ENCODE results near the gene SKA1. TPM values are rescaled to one million over a fixed set of nuclear protein-coding genes. Genes with fewer than 3 reads are reported as not detected.

Gene SKA1
- total RNA-seq, 1 donor from 2014 or later, result 2.0 TPM

- Mint-ChIP-seq H3K27ac (ENCODE audit: unreplicated experiment) (no peak overlapping the region), H3K9me3 (ENCODE audit: unreplicated experiment) (no peaks in the 10 kb centered on the region), H3K27me3 (ENCODE audit: unreplicated experiment) (peaks cover 1% of the 10 kb centered on the region), H3K4me3 (ENCODE audit: unreplicated experiment) (no peak overlapping the region), H3K36me3 (ENCODE audit: unreplicated experiment) (no peaks in the 10 kb centered on the region), H3K4me1 (ENCODE audit: low read depth, unreplicated experiment) (no peaks in the 10 kb centered on the region)
- no peak for TF ChIP-seq CTCF (IDR thresholded peaks at IDR 0.05; ENCODE audit: partially characterized antibody, unreplicated experiment)
- DNase-seq, result no peak
These were observed 36.7 kb upstream of the SKA1 start for GRCh38 chr18:50338122-50338521.

GRCh38 chr18:50338715-50339114 lies 36.1 kb upstream of the SKA1 start:
- Mint-ChIP-seq H3K27ac (ENCODE audit: unreplicated experiment) (no peak overlapping the region), H3K9me3 (ENCODE audit: unreplicated experiment) (no peaks in the 10 kb centered on the region), H3K27me3 (ENCODE audit: unreplicated experiment) (peaks cover 1% of the 10 kb centered on the region), H3K4me3 (ENCODE audit: unreplicated experiment) (no peak overlapping the region), H3K36me3 (ENCODE audit: unreplicated experiment) (no peaks in the 10 kb centered on the region), H3K4me1 (ENCODE audit: low read depth, unreplicated experiment) (no peaks in the 10 kb centered on the region)
- DNase-seq, result no peak
- TF ChIP-seq CTCF (IDR thresholded peaks at IDR 0.05; ENCODE audit: partially characterized antibody, unreplicated experiment), result no peak

GRCh38 chr18:50340078-50340477 lies 34.8 kb upstream of the SKA1 start:
- no peaks in the 10 kb centered on the region for H3K4me1 Mint-ChIP-seq (ENCODE audit: low read depth, unreplicated experiment)
- no peak for TF ChIP-seq CTCF (IDR thresholded peaks at IDR 0.05; ENCODE audit: partially characterized antibody, unreplicated experiment)
- H3K4me3 Mint-ChIP-seq (ENCODE audit: unreplicated experiment), result no peak overlapping the region
- peaks cover 1% of the 10 kb centered on the region for H3K27me3 Mint-ChIP-seq (ENCODE audit: unreplicated experiment)
- H3K27ac Mint-ChIP-seq (ENCODE audit: unreplicated experiment), result no peak overlapping the region
- DNase-seq, result no peak
- no peaks in the 10 kb centered on the region for H3K9me3 Mint-ChIP-seq (ENCODE audit: unreplicated experiment)
- H3K36me3 Mint-ChIP-seq (ENCODE audit: unreplicated experiment), result no peaks in the 10 kb centered on the region

GRCh38 chr18:50341443-50341842 lies 33.4 kb upstream of the SKA1 start:
- Mint-ChIP-seq H3K4me3 (ENCODE audit: unreplicated experiment) (no peak overlapping the region), H3K27me3 (ENCODE audit: unreplicated experiment) (peaks cover 1% of the 10 kb centered on the region), H3K9me3 (ENCODE audit: unreplicated experiment) (no peaks in the 10 kb centered on the region), H3K27ac (ENCODE audit: unreplicated experiment) (no peak overlapping the region), H3K36me3 (ENCODE audit: unreplicated experiment) (no peaks in the 10 kb centered on the region), H3K4me1 (ENCODE audit: low read depth, unreplicated experiment) (no peaks in the 10 kb centered on the region)
- no peak for DNase-seq
- no peak for TF ChIP-seq CTCF (IDR thresholded peaks at IDR 0.05; ENCODE audit: partially characterized antibody, unreplicated experiment)

- no peaks in the 10 kb centered on the region for H3K27me3 Mint-ChIP-seq (ENCODE audit: unreplicated experiment)
- H3K4me1 Mint-ChIP-seq (ENCODE audit: low read depth, unreplicated experiment), result no peaks in the 10 kb centered on the region
- no peak for DNase-seq
- H3K4me3 Mint-ChIP-seq (ENCODE audit: unreplicated experiment), result no peak overlapping the region
- H3K9me3 Mint-ChIP-seq (ENCODE audit: unreplicated experiment), result no peaks in the 10 kb centered on the region
- no peak for TF ChIP-seq CTCF (IDR thresholded peaks at IDR 0.05; ENCODE audit: partially characterized antibody, unreplicated experiment)
- no peaks in the 10 kb centered on the region for H3K36me3 Mint-ChIP-seq (ENCODE audit: unreplicated experiment)
- no peak overlapping the region for H3K27ac Mint-ChIP-seq (ENCODE audit: unreplicated experiment)
These were observed 24.1 kb upstream of the SKA1 start for GRCh38 chr18:50350699-50351098.
